Measurements from ENCODE around the gene C13orf46. TPM values are rescaled to one million over a fixed set of nuclear protein-coding genes. Genes with fewer than 3 reads are reported as not detected.
"Not testable (repeated sequence)": the region's sequence is repeated elsewhere in the genome, so short reads cannot be mapped to it uniquely, and the experiment has no call there.

Gene C13orf46
- total RNA-seq = 1 to 10 TPM in 1 of 2 donors, under 1 TPM in 1; 0.59 to 2.7 TPM

GRCh38 chr13:113973218-113974164 is at the start of gene C13orf46:
C13orf46 (minus strand) TSS chr13:113974076; CDS start chr13:113973997, 79 bp downstream.
- H3K36me3 ChIP-seq = peaks cover 22% of the 10 kb centered on the region
- no peaks in the 10 kb centered on the region for H3K9me3 ChIP-seq
- DNase-seq (ENCODE audit: low spot score) = no peak
- no peak for TF ChIP-seq CTCF (IDR thresholded peaks at IDR 0.05)
- H3K27me3 ChIP-seq = no peaks in the 10 kb centered on the region
- H3K4me3 ChIP-seq = no peak within 1 kb of the TSS
- H3K4me1 ChIP-seq = peaks cover 0 to 18% of the 10 kb centered on the region in 2 donors
- no peak within 1 kb of the TSS for H3K27ac ChIP-seq

- no peak for DNase-seq (ENCODE audit: low spot score)
- H3K27ac ChIP-seq = no peak overlapping the region
Observed at GRCh38 chr13:114022876-114023275, 49.0 kb upstream of the C13orf46 start.

GRCh38 chr13:114022309-114022669 is 48.4 kb upstream of the C13orf46 start:
- H3K27me3 ChIP-seq = no peaks in the 10 kb centered on the region
- peaks cover 30% of the 10 kb centered on the region for H3K36me3 ChIP-seq
- no peak for TF ChIP-seq CTCF (IDR thresholded peaks at IDR 0.05)
- no peak overlapping the region for H3K27ac ChIP-seq
- H3K4me1 ChIP-seq = peaks cover 0 to 15% of the 10 kb centered on the region in 2 donors
- no peak for DNase-seq (ENCODE audit: low spot score)
- no peak overlapping the region for H3K4me3 ChIP-seq
- H3K9me3 ChIP-seq = no peaks in the 10 kb centered on the region

More at GRCh38 chr13:114022876-114023275, 49.0 kb upstream of the C13orf46 start:
- no peak for TF ChIP-seq CTCF (IDR thresholded peaks at IDR 0.05)
- H3K9me3 ChIP-seq = no peaks in the 10 kb centered on the region
- H3K4me3 ChIP-seq = no peak overlapping the region
- H3K4me1 ChIP-seq = peaks cover 0 to 21% of the 10 kb centered on the region in 2 donors
- H3K36me3 ChIP-seq = peaks cover 29% of the 10 kb centered on the region
- no peaks in the 10 kb centered on the region for H3K27me3 ChIP-seq

- no peaks in the 10 kb centered on the region for H3K9me3 ChIP-seq
- peaks cover 30% of the 10 kb centered on the region for H3K36me3 ChIP-seq
- H3K27me3 ChIP-seq = no peaks in the 10 kb centered on the region
- H3K4me1 ChIP-seq = peaks cover 0 to 9% of the 10 kb centered on the region in 2 donors
- DNase-seq (ENCODE audit: low spot score) = no peak
- no peak for TF ChIP-seq CTCF (IDR thresholded peaks at IDR 0.05)
- H3K27ac ChIP-seq = no peak overlapping the region
- no peak overlapping the region for H3K4me3 ChIP-seq
Observed at GRCh38 chr13:114021464-114022308, 47.8 kb upstream of the C13orf46 start.

GRCh38 chr13:114020750-114021463 is 47.0 kb upstream of the C13orf46 start:
- H3K4me3 ChIP-seq = no peak overlapping the region
- TF ChIP-seq CTCF (IDR thresholded peaks at IDR 0.05) = no peak

GRCh38 chr13:114020134-114020533 is 46.3 kb upstream of the C13orf46 start:
- peaks cover 38% of the 10 kb centered on the region for H3K36me3 ChIP-seq
- DNase-seq (ENCODE audit: low spot score) = not testable (repeated sequence)

More at GRCh38 chr13:114020750-114021463, 47.0 kb upstream of the C13orf46 start:
- DNase-seq (ENCODE audit: low spot score) = no peak
- H3K9me3 ChIP-seq = no peaks in the 10 kb centered on the region
- no peaks in the 10 kb centered on the region for H3K27me3 ChIP-seq
- H3K4me1 ChIP-seq = peaks cover 0 to 1% of the 10 kb centered on the region in 2 donors
- no peak overlapping the region for H3K27ac ChIP-seq
- peaks cover 35% of the 10 kb centered on the region for H3K36me3 ChIP-seq

More at GRCh38 chr13:114020134-114020533, 46.3 kb upstream of the C13orf46 start:
- not testable (repeated sequence) for H3K27me3 ChIP-seq, H3K4me1 ChIP-seq, H3K4me3 ChIP-seq, H3K9me3 ChIP-seq, H3K27ac ChIP-seq

All from right atrium auricular region (tissue), 2 donors.